Subcutaneous abdominal adipose tissue (tissue), 5 donors: ENCODE results near the gene PDE3A.

Experiments used
- H3K27ac ChIP-seq: one replicate; pipeline ENCODE4 v1.7.0; 2013; ENCODE audit warnings: low read depth, mild to moderate bottlenecking, inconsistent platforms, low read length, moderate library complexity
- H3K27me3 ChIP-seq, 5 donors: one replicate each; pipeline ENCODE4 v1.7.0; 2013; ENCODE audit warnings: low read length in 5 of 5, inconsistent platforms in 1 of 5; ENCODE audit not compliant: control insufficient read depth in 5 of 5, insufficient read depth in 4 of 5
- H3K36me3 ChIP-seq, 5 donors: one replicate each; pipeline ENCODE4 v1.7.0; 2013; ENCODE audit warnings: low read length in 5 of 5; ENCODE audit not compliant: control insufficient read depth in 5 of 5, insufficient read depth in 5 of 5
- H3K4me1 ChIP-seq, 5 donors: one replicate each; pipeline ENCODE4 v1.7.0; 2013; ENCODE audit warnings: low read length in 5 of 5, mild to moderate bottlenecking in 3 of 5, moderate library complexity in 1 of 5; ENCODE audit not compliant: control insufficient read depth in 5 of 5, insufficient read depth in 5 of 5
- H3K4me3 ChIP-seq, 5 donors: one replicate each; pipeline ENCODE4 v1.7.0; 2013; ENCODE audit warnings: low read length in 5 of 5, low read depth in 1 of 5
- H3K9ac ChIP-seq, 5 donors: one replicate each; pipeline ENCODE4 v1.7.0; 2013; ENCODE audit warnings: low read length in 5 of 5, mild to moderate bottlenecking in 4 of 5, moderate library complexity in 3 of 5
- H3K9me3 ChIP-seq, 5 donors: one replicate each; pipeline ENCODE4 v1.7.0; 2013; ENCODE audit warnings: low read length in 5 of 5; ENCODE audit not compliant: control insufficient read depth in 5 of 5
- donor health status: healthy.
- donor health status: healthy.
- donor health status: healthy.
- donor health status: healthy.
- donor health status: healthy.

PDE3A gene

DNA sequence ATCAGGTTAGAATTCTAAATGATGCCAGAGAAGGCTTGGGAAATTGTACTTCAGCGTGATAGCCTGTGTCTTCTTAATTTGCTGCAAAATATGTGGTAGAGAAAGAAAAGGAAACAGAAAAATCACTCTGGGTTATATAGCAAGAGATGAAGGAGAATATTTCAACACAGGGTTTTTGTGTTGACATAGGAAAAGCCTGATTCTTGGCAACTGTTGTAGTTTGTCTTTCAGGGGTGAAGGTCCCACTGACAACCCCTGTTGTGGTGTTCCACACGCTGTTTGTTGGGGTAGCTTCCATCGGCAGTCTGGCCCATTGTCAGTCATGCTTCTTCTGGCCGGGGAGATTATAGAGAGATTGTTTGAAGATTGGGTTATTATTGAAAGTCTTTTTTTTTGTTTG is 313.0 kb downstream of the PDE3A start:
- H3K36me3 ChIP-seq = peaks cover 0 to 5% (median 0%) of the 10 kb centered on the region in 5 donors

DNA sequence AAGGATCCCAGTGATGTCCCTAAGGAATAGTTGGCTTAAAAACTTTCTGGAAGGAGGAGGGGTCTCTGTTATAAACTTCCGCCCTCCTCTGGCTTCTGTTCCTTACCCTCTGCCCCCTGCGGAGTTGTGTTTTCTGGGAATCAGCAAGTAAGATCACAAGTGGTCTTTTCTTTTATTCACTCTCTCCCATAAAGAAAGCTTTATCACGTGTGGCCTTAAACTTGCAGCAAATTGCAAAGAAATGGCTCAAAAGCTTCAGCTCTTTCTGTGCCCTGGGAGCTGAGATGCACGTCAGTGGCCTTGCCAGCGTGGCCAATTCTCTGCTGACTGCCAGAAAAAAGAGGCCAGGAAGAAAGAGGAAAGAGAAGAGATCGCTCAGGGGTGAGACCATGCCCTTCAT is 326.9 kb downstream of the PDE3A start, which contains the start of gene SLCO1C1:
TSS of gene SLCO1C1 (plus strand) at position 101 of the 400 bp plus-strand sequence. CDS start 4,245 bp downstream, outside the sequence.
- peak within 1 kb of the TSS; percentile 49 for H3K27ac ChIP-seq
- H3K9ac ChIP-seq = no peak within 1 kb of the TSS
- H3K36me3 ChIP-seq = no peaks in the 10 kb centered on the region
- no peaks in the 10 kb centered on the region for H3K27me3 ChIP-seq
- no peaks in the 10 kb centered on the region for H3K9me3 ChIP-seq
- H3K4me3 ChIP-seq = peak within 1 kb of the TSS in 4 of 5 donors; percentile 26 to 52 (median 40)
- peaks cover 0 to 41% (median 24%) of the 10 kb centered on the region in 5 donors for H3K4me1 ChIP-seq

More for the DNA sequence above, 313.0 kb downstream of the PDE3A start:
- H3K27me3 ChIP-seq = no peaks in the 10 kb centered on the region
- no peak overlapping the region for H3K9ac ChIP-seq
- H3K27ac ChIP-seq = no peak overlapping the region
- H3K4me1 ChIP-seq = peaks cover 0 to 4% (median 0%) of the 10 kb centered on the region in 5 donors
- H3K9me3 ChIP-seq = peaks cover 0 to 4% (median 0%) of the 10 kb centered on the region in 5 donors
- no peak overlapping the region for H3K4me3 ChIP-seq

DNA sequence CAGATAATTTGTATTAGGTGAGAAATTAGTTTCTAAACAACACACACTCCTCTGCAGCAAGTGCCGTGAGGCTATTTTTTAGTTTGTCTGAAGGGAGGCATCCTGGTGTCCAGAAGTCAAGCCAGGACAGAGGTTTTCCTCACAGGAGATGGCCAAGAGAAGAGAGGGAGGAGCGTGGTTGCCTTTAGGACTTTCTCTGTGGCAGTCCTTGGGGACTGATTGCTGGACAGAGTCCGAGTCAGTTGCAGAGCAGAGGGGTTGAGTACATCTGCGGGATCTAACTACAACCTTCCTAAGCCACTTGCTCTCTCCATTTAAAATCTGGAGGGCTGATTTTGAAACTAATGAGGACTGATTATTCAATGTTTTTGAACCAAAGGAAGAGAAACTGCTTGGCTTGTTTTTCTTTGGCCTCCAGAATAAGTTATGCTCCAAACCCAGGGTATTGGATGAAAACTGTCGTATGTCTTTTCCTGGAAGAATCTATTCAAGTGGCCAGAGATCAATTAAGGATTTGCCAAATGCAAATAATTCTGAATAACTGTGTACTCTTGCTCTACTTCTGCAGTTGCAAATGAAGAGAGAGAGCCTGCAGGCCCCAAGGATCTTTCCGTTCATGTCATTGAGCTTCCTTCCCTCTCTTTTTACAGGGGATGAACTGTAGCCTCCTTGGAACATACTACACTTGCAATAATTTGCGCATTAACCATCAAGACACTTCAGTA is 328.0 kb downstream of the PDE3A start:
- Histone ChIP-seq H3K27ac (peak overlapping the region; percentile 43), H3K9ac (peak overlapping the region in 2 of 5 donors; percentile 41 to 57), H3K4me3 (peak overlapping the region; percentile 6 to 52 (median 41)), H3K36me3 (no peaks in the 10 kb centered on the region), H3K27me3 (no peaks in the 10 kb centered on the region), H3K9me3 (no peaks in the 10 kb centered on the region), H3K4me1 (peaks cover 0 to 41% (median 24%) of the 10 kb centered on the region in 5 donors)

DNA sequence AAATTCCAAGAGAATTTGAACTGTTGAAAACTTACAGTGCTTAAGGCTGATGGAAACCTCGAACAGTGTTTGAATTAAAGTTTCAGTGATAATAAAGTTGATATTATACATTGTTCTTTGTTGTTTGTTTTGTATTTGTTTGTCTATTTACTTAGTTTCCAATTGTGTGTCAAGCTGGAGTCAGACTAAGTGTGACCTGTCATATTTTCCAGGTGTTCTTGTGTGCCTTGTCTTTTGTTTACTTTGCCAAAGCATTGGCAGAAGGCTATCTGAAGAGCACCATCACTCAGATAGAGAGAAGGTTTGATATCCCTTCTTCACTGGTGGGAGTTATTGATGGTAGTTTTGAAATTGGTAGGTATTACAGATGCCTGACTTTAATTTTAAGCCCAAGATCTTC is 332.8 kb downstream of the PDE3A start:
- Histone ChIP-seq H3K27ac (no peak overlapping the region), H3K9me3 (no peaks in the 10 kb centered on the region), H3K4me1 (peaks cover 0 to 22% (median 6%) of the 10 kb centered on the region in 5 donors), H3K4me3 (no peak overlapping the region), H3K27me3 (no peaks in the 10 kb centered on the region), H3K36me3 (no peaks in the 10 kb centered on the region), H3K9ac (no peak overlapping the region)

DNA sequence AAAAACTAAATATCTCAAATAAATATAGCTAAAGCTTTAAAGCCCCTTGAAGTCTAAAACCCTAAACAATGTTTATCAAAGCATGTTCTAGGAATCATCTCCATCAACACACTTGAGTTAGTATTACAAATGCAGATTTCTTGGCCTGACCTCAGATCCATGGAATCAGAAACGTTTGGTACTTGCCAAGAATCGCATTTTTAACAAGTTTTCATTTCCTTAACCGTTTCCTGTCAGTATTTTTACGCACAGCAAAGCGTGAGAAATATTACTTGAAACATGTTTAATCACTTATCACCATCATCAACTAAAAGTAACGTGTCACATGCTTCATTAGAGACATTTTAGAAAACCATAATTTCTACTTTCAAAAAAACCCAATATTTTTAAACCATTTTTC is 336.5 kb downstream of the PDE3A start:
- Histone ChIP-seq H3K27ac (no peak overlapping the region), H3K27me3 (no peaks in the 10 kb centered on the region), H3K4me3 (no peak overlapping the region), H3K36me3 (no peaks in the 10 kb centered on the region), H3K4me1 (peaks cover 0 to 6% (median 0%) of the 10 kb centered on the region in 5 donors), H3K9ac (no peak overlapping the region), H3K9me3 (no peaks in the 10 kb centered on the region)

DNA sequence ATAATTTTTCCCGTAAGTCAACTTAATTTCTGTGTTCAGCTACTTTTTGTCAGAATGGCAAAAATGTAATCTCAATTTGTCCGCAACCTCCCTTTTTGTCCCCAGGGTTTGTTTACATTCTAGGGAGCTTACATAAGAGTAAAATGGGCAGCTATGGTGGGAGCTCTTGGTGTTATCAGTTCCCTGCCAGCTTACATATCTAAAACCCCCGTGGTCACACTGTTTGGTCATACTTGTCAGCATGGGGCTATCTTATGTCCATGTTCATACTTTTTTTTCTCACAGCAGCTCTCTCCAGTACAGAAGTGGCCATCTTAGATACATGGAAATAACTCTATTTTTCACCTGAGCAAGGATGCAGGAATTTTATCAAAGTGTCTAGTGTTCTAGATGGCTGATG is 343.5 kb downstream of the PDE3A start:
- Histone ChIP-seq H3K36me3 (no peaks in the 10 kb centered on the region), H3K27me3 (no peaks in the 10 kb centered on the region), H3K27ac (no peak overlapping the region), H3K9me3 (no peaks in the 10 kb centered on the region), H3K4me3 (no peak overlapping the region), H3K9ac (no peak overlapping the region), H3K4me1 (no peaks in the 10 kb centered on the region)

DNA sequence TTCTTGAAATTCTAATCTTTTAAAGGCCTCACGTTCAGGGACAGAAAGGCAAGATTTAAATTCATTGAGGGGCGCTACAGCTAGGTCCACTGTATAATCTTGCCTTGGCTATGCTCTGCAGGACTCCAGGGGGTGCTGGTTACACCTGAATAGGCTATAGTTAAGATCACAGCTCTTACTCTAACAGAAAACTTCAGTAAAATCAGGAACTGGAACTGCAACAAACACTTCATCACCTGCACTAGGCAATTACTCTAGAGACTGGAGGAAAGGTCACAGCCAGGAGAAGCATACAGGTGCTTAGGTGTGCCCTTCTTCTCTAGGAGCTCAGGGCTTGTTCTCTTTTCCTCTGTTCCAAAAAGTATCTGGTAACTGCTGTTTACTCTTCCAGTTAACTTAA is 347.7 kb downstream of the PDE3A start:
- Histone ChIP-seq H3K4me1 (no peaks in the 10 kb centered on the region), H3K27ac (no peak overlapping the region), H3K4me3 (no peak overlapping the region), H3K9me3 (no peaks in the 10 kb centered on the region), H3K36me3 (no peaks in the 10 kb centered on the region), H3K9ac (no peak overlapping the region), H3K27me3 (no peaks in the 10 kb centered on the region)

DNA sequence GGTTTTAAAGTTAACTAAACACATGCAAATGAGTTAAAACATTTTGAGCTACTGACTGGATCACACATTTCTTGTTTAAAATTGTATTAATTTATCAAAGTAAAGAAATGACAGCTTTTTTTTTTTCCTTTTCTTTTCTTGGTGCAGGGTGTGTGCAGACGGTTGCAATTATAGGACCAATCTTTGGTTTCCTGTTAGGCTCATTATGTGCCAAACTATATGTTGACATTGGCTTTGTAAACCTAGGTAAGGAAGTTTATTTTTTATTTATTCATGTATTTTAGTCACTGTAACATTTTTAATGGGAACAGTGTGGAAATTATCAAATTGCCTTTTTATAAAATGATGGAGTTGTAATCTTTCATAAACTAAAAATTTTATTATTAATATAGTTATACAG is 348.6 kb downstream of the PDE3A start:
- H3K9ac ChIP-seq = no peak overlapping the region
- no peaks in the 10 kb centered on the region for H3K4me1 ChIP-seq
- no peak overlapping the region for H3K4me3 ChIP-seq
- no peaks in the 10 kb centered on the region for H3K36me3 ChIP-seq
- no peaks in the 10 kb centered on the region for H3K9me3 ChIP-seq
- H3K27ac ChIP-seq = no peak overlapping the region
- H3K27me3 ChIP-seq = no peaks in the 10 kb centered on the region

DNA sequence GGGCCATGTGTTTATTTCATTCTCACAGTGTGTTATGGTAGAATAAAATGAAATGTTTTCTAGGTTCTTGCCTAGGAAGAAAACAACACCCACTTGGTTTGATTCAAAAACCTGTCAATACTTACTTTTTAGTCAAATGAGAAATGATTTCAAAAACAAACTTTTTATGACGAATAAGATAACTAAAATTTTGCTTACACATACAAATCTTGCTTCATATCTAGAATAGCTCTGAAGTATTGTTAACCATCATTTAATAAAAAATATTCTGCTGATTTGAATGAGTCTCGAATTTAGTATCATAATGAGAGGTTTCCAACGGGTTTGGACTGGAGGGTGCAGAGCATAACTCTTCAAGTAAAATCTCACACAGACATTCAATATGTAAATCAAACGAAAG is 350.0 kb downstream of the PDE3A start:
- Histone ChIP-seq H3K27ac (no peak overlapping the region), H3K36me3 (no peaks in the 10 kb centered on the region), H3K4me3 (no peak overlapping the region), H3K4me1 (no peaks in the 10 kb centered on the region), H3K27me3 (no peaks in the 10 kb centered on the region), H3K9ac (no peak overlapping the region), H3K9me3 (no peaks in the 10 kb centered on the region)

DNA sequence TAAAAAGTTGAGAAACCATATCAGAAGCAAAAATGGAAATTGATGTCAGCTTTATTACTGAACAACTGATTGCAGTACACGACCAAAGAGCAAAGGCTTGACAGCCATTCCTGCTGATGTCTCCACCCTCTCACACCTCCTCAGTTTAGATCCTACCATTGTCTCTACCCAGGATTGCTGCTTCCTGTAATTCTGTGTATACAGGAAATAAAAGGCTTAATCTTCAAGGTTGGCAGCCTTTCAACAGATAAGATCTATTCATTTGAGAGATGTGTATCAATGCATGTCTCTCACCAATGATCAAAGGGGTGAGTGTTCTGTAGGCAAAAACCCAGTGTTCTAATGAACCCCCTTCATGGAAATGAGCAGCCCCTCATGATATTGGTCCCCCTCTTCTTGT is 353.8 kb downstream of the PDE3A start:
- Histone ChIP-seq H3K36me3 (no peaks in the 10 kb centered on the region), H3K4me1 (no peaks in the 10 kb centered on the region), H3K4me3 (no peak overlapping the region), H3K27ac (no peak overlapping the region), H3K27me3 (no peaks in the 10 kb centered on the region), H3K9ac (no peak overlapping the region), H3K9me3 (no peaks in the 10 kb centered on the region)
